Lung microvascular endothelial cell (primary cell): ENCODE data around the gene TULP4. TPM values are rescaled to one million over a fixed set of nuclear protein-coding genes. Genes with fewer than 3 reads are reported as not detected.

ENCODE experiments used
- DNase-seq, 2 donors: peaks; one replicate each; pipeline versions ENCODE4 v3.0.0 to v3.0.0-alpha.2; 2010; ENCODE audit warnings: low read depth in 2 of 2
- total RNA-seq: library from RNA; depleted of rRNA; stranded (reverse); fragments of >200 nt; gene quantifications from 2 replicates; pipeline ENCODE4 v1.2.1, GENCODE V29; 2014

The TULP4 gene
- total RNA-seq, 1 donor from 2014 or later, result 103 TPM

DNA sequence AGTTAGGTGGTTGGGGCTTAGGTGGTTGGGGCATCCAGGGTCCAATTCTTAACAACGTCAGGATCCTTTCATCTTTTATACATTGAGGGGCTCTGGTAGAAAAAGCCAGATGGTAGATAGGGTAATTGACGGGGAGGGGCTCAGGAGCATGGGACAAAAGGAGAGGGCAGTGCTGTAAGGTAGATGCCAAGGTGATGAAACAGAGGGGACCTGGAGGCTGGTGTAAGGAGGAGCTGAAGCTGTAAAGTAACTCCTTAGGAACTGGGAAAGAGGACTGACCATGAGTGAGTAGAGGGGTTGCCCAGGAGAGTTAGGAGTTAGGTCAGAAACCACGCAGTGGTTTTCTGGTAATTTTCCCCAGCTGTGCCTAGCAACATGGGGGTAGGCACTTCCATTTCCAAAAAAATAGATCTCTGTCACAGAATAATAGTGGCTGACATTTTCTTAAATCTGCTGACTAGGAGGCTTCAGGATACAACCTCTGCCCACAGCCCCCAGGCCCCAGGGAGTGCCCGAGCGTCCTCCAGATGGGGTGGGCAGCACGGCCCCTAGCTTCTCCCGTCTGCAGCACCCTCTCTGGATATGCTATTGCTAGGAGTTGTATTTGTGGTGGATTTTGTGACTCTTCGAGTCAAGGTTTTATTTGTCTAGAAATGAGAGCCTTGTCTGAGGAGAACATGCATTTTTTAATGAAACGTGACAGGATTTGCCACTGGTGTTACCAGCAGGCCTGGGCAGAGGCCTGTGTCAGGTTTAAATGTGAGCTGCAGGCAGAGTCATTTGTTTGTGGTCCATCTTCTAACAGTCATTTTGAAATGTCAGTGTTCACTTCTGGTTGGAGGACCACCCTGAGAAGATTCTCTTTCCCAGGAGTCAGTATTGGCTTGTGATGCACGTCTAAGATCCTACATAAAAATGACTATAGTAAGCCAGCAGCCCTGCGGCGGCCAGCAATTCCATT is 44.6 kb downstream of the TULP4 start:
- DNase-seq, result no peak

DNA sequence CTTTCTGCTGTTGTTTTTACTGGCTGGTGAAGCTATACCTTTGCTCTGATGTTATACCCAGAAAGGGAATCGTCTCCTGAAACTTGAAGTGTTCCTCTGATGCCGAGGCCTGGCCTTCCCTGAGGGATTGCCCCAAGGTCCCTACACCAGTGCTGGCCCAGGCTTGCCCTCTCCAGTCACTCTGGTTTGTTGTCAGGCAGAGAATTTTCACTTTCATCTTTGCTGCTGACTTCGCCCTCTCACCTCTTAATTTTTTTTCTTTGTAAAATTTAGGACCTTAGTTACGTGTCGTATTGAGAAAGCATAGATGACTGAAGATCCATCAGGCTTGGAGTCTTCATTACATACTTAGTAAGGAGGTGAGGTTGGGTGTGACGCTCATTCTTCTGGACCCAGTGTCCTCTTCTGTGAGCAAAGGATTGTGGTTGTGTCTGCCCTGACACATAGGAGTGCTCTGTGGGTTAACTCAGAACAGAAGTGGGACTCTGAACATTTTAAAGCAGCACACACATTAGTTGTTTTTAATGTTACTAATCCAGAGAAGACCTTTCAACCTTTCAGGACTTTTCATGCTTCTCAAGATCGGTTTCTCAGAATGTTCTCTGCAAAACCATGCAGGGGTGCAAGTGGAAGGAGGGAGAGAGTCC is 45.4 kb downstream of the TULP4 start:
- DNase-seq, result no peak

DNA sequence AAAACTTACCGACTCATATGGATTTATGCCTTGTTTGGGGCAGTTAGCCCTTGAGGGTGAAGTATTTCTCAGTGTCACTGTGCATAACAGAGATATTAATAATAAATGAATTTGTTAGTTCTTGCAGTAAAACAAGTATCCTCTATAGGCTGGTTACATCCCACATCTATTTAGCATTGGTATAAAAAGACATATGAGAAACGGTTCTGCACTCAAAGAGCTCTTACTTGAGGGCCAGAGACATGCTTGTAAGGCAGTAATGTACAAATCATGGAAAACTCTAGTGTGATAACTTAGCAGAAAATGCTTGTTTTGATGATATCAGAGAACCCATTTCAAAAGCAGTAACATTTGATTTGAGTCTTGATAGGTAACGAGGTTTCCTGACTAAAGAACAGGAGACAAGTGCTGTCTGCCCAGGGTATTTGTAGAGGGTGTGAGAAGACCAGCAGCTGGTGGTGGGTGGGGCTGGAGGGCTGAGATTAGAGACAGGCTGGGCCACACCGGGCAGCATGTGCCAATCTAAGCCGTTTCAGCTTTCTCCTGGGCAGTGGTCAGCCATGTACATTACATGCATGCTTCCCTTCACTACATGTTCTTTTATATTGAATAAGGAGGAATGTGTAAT is 46.3 kb downstream of the TULP4 start:
- DNase-seq, result no peak

DNA sequence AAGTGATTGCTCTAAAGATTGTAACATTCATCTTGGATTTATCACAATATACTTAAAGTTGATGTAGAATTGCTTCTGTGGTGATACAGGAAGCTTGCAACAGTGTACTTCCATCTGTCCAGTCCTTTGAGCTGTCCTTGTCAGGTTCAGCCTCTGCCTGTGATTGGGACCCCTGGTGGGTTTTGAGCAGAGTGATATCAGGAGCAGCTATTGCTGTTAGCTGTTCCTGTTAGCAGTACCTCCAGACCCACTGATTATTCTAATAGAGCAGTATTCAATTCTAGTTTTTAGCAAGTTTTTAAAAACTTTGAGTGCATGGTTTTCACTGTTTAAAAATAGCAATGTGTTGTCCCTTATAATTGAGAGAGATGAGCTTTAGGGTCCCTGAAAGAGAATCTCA is 48.8 kb downstream of the TULP4 start:
- no peak for DNase-seq

DNA sequence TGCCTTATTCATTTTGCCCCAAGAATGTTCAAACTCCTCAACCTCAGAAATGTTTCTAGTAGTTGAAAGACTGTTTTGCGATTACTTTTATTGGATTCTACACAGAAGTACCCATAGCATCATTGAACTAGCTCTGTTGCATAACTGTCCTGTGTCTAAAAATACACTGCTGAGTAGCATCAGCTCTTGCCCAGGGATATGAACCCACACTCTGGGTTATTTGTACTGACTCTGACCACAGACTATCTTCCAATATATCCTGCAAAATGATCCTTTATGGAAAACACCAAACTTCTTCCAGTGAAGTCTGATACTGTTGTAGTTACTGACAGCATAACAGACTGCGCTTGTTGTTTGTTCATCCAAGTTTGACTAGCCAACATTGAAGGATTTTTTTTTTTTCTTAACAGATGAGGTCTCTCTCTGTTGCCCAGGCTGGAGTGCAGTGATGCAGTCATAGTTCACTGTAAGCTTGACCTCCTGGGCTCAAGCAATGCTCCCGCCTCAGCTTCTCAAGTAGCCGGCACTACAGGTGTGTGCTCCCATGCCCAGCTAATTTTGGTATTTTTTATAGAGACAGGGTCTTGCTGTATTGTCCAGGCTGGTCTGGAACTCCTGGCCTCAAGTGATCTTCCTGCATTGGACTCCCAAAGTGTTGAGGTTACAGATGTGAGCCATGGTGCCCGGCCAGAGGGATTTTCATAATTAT is 49.9 kb downstream of the TULP4 start:
- DNase-seq, result no peak

DNA sequence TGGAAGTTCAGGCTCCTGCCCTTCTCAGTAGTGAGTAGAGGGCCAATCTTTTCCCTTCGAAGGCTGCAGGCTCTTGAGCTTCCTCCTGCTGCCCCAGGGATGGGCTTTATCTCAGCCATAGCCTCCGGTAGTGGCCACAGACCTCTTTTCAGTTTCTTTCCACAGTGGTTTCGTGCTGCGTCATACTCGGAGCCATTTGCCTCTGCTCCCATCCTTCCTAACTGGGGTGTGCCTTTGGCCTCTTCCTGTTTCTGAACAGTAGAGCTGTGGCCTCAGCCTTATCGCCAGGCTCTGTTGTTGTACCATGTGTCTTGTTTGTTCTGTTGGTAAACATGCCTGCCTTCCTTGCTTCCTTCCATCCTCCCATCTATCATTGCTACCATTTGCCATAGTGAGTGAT is 54.1 kb downstream of the TULP4 start:
- no peak for DNase-seq

DNA sequence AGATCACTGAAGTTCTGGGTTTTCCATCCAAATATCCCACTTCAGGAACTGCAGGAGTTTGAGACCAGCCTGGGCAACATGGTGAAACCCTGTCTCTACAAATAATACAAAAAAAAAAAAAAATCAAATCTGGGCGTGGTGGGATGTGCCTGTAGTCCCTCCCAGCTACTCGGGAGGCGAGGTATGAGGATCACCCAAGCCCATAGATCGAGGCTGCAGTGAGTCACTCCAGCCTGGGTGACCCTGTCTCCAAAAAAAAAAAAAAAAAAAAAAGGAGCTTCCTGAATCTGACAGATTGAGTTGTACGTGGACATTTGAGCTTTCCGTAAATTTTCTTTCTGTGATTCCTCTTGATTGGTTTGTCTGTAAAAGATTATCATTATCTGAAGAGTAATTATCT is 55.6 kb downstream of the TULP4 start:
- DNase-seq, result no peak

DNA sequence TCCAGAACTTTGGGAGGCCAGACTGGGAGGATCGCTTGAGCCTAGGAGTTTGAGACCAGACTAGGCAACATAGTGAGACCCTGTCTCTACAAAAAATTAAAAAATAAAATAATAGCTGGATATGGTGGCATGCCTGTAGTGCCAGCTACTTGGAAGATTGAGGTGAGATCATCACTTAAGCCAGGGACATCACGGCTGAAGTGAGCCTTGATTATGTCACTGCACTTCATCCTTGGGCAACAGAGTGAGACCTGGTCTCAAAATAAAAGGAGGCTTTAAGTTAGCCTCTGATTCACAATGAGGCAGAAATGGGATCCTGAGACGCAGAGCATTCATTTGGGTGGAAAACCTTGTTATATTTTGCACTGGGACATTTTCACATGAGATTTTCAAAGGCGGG is 57.0 kb downstream of the TULP4 start:
- DNase-seq, result no peak

DNA sequence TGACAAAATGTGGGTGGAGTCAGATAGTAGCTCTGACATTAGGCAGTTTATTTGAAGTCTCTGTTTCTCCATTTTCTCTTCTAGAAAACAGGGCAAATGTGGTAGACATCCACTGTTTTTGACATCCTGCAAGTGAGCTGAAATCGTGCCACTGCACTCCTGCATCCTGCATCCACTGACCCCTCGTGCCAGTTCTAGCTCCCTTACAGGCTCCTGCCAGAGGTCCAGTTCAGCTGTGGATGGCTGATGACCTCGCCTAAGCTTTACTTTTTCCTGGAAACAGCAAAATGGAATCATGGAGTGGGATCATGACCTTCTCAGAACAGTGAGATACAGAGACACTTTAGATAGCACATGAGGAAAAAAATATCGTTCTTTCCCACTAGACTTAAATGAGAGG is 58.5 kb downstream of the TULP4 start:
- DNase-seq, result peak in 1 of 2 donors; percentile 56

DNA sequence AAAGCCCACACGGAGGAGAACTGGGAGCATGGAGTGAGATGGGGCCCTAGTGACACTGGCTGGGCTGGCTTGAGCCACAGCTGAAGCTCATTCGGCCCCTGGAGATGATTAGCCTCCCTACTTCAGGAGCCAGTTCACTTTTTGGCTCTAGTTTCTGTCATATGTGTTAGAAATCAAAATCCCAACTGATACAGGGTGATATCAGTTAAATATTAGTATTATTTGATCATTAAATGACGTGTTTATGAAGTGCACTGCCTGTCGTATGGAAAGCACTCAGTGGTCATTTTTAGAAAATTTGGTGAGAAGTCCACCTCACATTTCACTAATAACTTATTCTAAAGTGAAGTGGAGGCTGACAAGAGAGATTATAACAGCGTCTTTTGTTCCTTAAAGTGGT is 59.0 kb downstream of the TULP4 start:
- DNase-seq, result no peak

DNA sequence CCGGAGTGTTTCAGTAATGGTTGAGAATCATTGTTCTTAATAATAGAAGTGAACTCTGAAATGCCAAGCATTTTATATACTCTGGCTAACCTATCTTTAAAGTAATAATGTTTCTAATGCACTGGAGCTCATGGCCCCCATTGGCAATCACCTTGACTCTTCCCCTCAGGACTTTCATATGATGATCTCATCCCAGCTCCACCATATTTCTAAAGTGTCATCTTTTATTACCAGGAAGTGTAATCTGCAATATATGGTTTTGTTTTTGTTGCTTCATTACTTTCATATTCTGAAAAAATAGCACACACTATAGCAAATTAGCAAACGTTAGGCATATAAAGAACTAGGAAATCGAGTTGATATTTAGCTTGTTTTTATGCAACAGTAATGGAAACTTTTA is 60.3 kb downstream of the TULP4 start:
- DNase-seq, result no peak

DNA sequence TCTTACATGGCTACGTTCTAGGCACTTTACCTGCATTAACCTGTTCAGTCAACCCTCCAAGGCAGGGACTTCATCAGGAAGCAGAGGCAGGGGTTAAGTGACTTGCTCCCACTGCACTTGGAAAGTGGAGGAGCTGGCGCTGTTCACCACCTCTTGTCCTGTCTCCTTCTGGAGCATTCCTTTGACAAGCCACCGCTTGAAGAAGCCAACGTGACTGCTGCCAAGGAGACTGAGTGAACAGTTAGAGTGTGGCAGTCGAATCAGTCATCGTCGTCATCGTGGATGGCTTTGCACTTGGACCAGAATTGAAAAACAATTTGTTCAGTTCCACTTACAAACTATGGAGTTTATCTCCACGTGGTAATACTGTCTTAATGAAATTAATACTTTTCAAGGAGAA is 60.9 kb downstream of the TULP4 start:
- DNase-seq, result no peak

DNA sequence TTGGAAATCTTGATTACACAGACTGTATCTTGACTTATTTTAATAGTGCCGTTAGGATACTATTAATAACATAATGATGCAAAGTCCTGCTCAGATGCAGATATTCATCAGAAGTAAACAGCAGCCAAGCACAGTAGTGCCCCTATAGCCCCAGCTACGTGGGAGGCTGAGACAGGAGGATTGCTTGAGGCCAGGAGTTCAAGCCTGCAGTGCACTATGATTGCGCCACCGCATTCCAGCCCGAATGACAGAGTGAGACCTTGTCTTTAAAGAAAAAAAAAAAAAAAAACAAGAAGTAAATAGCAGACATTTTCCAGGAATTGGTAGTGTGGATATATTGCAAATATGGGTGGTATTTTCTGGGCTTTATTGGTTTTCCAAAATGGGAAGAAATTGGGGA is 61.8 kb downstream of the TULP4 start:
- no peak for DNase-seq

DNA sequence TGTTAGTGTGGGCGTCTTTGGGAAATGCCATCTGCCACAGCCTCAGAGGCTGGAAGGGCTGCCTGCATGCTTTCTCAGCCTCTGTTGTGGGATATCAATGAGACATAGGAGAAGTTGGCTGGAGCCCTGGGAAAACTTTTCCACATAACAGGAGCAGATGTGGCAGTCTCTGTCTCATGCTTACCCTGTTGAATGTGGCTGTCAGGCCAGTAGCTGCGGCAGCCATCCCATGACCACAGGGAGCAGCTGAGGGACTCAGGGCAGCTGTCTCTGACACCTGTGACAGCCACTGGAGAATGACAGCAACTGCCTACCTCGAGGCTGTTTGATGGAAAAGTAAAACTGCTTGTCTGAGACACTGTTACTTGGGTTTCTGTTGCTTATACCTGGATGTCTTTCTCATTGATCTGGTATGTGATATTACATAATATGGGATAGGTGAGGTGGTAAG is 64.4 kb downstream of the TULP4 start:
- no peak for DNase-seq

DNA sequence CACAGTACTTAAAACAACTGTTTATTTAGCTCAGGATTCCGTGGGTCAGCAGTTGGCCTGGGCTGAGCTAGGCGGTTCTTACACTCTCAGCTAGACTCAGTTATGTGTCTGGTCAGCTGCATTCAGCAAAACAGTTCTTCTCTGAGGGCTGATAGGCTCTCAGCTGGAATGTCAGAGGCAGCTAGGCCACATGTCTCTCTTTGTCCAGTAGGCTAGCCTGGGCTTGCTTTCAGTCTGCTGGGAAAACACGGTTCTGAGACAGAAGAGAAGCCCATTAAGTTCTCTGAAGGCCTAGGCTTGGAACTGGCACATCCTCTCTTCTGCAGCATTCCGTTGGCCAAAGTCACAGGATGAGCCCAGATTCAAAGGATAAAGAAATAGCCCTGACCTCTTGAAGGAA is 65.6 kb downstream of the TULP4 start:
- no peak for DNase-seq

DNA sequence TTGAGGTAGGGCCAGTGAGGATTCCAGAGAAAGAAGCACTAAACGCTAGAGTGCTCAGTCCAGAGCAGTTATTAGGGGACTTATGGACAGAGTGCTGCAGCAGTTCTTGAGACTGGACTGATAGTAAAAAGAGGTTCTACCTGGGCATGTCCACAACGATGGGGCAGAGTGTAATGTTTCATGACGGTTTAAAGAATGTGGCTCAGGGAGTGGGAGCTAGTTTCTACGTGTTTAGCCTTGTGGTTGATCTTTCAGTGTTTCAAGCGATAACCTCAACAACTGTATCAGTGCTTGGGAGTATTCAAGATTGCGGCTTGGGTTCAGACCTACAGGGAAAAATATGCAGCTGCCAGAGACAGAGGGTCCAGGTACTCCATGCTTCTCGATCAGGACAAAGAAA is 67.1 kb downstream of the TULP4 start:
- DNase-seq, result no peak

DNA sequence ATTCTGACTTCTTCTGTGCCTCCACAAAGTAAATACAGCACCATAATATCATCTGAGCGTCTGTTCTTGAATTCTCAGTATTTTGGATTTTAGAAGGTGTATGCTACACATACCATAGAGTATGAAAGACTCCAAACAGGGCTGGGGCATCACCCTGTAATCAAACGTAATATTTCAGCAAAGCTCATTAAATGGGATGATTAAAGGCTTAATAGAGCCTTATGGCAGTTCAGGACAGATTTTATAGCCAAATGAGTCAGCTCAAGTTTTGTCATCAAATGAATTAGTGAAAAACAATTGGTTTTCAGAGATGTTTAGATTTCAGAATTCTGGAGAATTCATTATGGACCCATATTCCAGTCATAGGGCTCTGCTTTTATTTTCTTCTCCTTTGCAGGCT is 68.9 kb downstream of the TULP4 start:
- DNase-seq, result no peak

DNA sequence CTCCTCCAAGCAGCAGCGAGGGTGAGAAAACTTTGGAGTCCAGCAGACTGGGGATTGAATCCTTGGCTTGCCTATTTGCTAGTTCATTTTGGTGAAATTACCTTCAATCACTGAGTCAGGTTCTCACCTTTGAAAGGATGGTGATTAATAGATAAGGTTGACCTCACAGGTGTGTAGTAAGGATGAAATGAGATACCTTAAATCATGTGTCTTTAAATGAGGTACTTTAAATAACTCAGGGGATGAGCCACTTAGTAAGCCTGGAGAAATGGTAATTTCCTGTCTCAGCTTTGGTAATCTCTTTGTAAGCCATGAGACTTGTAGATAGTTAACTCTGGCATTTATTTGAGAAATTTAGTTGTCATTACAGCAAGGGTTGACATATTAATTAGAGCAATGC is 70.2 kb downstream of the TULP4 start:
- no peak for DNase-seq

DNA sequence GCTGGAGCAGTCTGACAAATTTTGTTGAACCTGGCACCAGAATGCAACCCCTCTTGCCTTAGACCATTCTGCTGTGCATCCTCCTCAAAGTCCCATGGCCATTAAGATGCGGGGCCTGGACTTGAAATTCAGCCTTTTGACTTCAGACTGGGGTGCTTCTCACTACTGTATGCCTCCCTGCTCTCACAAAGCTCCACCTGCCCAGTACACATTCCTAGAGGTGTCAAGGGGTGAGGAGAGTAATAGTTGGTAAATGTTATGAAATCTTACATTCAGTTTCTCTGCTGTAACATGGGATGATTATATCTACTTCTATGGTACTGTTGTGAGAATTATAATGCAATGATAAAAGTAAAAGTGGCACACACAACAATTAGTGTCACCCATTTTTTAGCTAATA is 70.8 kb downstream of the TULP4 start:
- DNase-seq, result no peak

DNA sequence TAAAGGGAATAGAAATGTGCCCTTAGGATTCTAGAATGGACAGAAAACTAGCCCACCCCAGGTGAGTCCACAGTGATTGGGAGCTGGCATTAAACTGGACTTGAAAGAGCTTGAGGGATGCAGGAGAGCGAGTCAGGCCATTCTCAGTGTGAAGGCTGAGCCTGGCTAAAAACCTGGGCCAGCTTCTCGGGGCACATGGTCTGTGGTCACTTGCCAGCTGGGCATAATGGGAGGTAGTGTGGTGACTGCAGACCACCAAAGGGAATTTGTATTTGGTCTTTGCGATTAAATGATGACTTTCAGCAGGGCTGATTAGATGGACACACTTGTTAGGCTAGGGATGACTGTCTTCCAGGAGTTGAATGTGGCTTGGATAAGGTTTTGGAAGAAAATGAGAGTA is 71.3 kb downstream of the TULP4 start:
- DNase-seq, result no peak

DNA sequence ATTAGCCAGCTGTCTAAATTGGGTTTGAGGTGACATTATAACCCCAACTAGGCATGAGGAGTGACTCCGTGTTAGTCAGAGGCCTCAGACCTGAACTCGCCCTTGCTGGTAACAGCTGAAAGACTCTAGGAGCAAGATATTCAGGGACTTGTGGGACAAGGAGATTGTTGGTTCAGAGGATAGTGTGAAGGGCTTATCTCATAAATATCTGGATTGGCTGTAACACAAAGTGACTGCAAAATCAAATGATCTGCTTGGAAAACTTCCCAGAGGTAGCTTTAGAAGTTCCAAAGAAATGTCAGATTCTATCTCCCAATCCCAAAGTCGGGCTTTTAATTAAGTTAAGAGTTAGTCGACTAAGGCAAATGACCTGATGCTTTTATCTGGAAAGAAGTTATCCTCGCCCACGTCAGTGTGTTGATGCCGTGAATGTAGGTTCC is 72.4 kb downstream of the TULP4 start:
- no peak for DNase-seq

DNA sequence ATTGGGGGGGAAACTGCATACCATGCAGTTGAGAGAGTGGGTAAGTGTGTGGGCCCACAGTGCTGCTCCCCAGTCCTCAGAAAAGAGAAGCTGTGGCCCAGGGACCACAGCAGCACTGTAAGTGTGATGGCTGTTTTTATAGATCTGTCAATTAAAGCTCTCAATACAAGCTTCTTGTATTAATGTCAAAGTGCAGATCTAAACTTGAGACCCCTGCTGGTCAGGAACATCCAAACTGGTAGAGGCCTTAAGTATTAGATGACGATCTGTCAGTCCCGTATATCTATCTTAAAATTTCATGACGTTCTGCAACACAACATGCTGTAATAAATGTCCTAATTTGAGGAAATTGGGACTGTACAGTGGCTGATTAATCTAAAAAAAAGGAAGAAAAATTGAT is 74.8 kb downstream of the TULP4 start:
- DNase-seq, result peak; percentile 15 to 28
